Calu3 (cell line): ENCODE results near the gene RIT1. TPM values are rescaled to one million over a fixed set of nuclear protein-coding genes. Genes with fewer than 3 reads are reported as not detected.

Experiments
- BruUV-seq: library from RNA; stranded (reverse); fragments of 400-500 nt; replicated peaks from 2 replicates; lab custom pipeline; 2021; lab: Mats Ljungman, UMichigan
- CTCF ChIA-PET: fragments of 300-600 bp; sonication (Branson Sonifier 250); formaldehyde crosslinking; loops from one replicate; lab custom pipeline; 2022; ENCODE audit warnings: antibody characterized with exemption; lab: Charles Lee
- DNase-seq: peaks from one replicate; pipeline ENCODE4 v3.0.0; 2022
- H3K27ac Mint-ChIP-seq: one replicate; pipeline ENCODE4 v1.8.0; 2022; ENCODE audit warnings: mixed read lengths; ENCODE audit not compliant: unreplicated experiment
- H3K27me3 Mint-ChIP-seq: one replicate; pipeline ENCODE4 v1.8.0; 2022; ENCODE audit warnings: mixed read lengths; ENCODE audit not compliant: unreplicated experiment
- H3K36me3 Mint-ChIP-seq: one replicate; pipeline ENCODE4 v1.8.0; 2022; ENCODE audit warnings: mild to moderate bottlenecking, moderate library complexity, mixed read lengths; ENCODE audit not compliant: insufficient read depth, unreplicated experiment
- H3K4me1 Mint-ChIP-seq: one replicate; pipeline ENCODE4 v1.8.0; 2022; ENCODE audit warnings: mild to moderate bottlenecking, low read depth, mixed read lengths; ENCODE audit not compliant: unreplicated experiment
- H3K4me3 Mint-ChIP-seq: one replicate; pipeline ENCODE4 v1.8.0; 2022; ENCODE audit warnings: mild to moderate bottlenecking, low read depth, moderate library complexity, mixed read lengths; ENCODE audit not compliant: unreplicated experiment
- H3K9me3 Mint-ChIP-seq: one replicate; pipeline ENCODE4 v1.8.0; 2022; ENCODE audit warnings: low read depth, mixed read lengths; ENCODE audit not compliant: unreplicated experiment
- CTCF ChIP-seq: fragments of 200-600 bp; IDR thresholded peaks from one replicate; pipeline ENCODE4 v1.8.0; 2022; ENCODE audit warnings: antibody characterized with exemption; ENCODE audit not compliant: unreplicated experiment
- intact Hi-C: fragments of 100-400 bp; cut with micrococcal nuclease; formaldehyde crosslinking; loops from one replicate; pipeline ENCODE4 v1.10.0; 2022; ENCODE audit not compliant: unreplicated experiment
- total RNA-seq: library from RNA; stranded (reverse); gene quantifications from 2 replicates; pipeline ENCODE4 v1.2.3, GENCODE V29; 2022

The RIT1 gene
- total RNA-seq, 1 experiment from 2014 or later = 34.4 TPM

GRCh38 chr1:155864393-155864792, 46.8 kb downstream of the RIT1 start:
- BruUV-seq = no TSS peak
- no peak overlapping the region for H3K4me3 Mint-ChIP-seq
- H3K36me3 Mint-ChIP-seq = peaks cover 4% of the 10 kb centered on the region
- H3K27ac Mint-ChIP-seq = no peak overlapping the region
- H3K9me3 Mint-ChIP-seq = no peaks in the 10 kb centered on the region
- no peaks in the 10 kb centered on the region for H3K4me1 Mint-ChIP-seq
- TF ChIP-seq CTCF = no peak
- intact Hi-C loops = no loop called here
- DNase-seq = no peak
- H3K27me3 Mint-ChIP-seq = peaks cover 57% of the 10 kb centered on the region
- CTCF ChIA-PET = no interaction called here

GRCh38 chr1:155861896-155862295, 49.3 kb downstream of the RIT1 start:
- no peaks in the 10 kb centered on the region for H3K4me1 Mint-ChIP-seq
- BruUV-seq = no TSS peak
- CTCF ChIA-PET = interaction anchor here (0.6 kb wide), 1 partner anchor 27 kb away, joined by 3 read pairs; no protein-coding TSS in a partner anchor
- intact Hi-C loops = no loop called here
- no peak overlapping the region for H3K4me3 Mint-ChIP-seq
- no peak overlapping the region for H3K27ac Mint-ChIP-seq
- no peak for TF ChIP-seq CTCF
- DNase-seq = no peak
- no peaks in the 10 kb centered on the region for H3K9me3 Mint-ChIP-seq
- H3K36me3 Mint-ChIP-seq = peaks cover 23% of the 10 kb centered on the region
- H3K27me3 Mint-ChIP-seq = peaks cover 41% of the 10 kb centered on the region

- H3K9me3 Mint-ChIP-seq = no peaks in the 10 kb centered on the region
- TF ChIP-seq CTCF = no peak
- H3K4me1 Mint-ChIP-seq = no peaks in the 10 kb centered on the region
- peaks cover 40% of the 10 kb centered on the region for H3K27me3 Mint-ChIP-seq
- peaks cover 30% of the 10 kb centered on the region for H3K36me3 Mint-ChIP-seq
- DNase-seq = no peak
- H3K27ac Mint-ChIP-seq = no peak overlapping the region
- H3K4me3 Mint-ChIP-seq = no peak overlapping the region
- BruUV-seq = no TSS peak
- CTCF ChIA-PET = interaction anchor here (0.6 kb wide), 1 partner anchor 28 kb away, joined by 8 read pairs; no protein-coding TSS in a partner anchor
- intact Hi-C loops = no loop called here
Measured at GRCh38 chr1:155860970-155861510, 50.1 kb downstream of the RIT1 start.

DNA sequence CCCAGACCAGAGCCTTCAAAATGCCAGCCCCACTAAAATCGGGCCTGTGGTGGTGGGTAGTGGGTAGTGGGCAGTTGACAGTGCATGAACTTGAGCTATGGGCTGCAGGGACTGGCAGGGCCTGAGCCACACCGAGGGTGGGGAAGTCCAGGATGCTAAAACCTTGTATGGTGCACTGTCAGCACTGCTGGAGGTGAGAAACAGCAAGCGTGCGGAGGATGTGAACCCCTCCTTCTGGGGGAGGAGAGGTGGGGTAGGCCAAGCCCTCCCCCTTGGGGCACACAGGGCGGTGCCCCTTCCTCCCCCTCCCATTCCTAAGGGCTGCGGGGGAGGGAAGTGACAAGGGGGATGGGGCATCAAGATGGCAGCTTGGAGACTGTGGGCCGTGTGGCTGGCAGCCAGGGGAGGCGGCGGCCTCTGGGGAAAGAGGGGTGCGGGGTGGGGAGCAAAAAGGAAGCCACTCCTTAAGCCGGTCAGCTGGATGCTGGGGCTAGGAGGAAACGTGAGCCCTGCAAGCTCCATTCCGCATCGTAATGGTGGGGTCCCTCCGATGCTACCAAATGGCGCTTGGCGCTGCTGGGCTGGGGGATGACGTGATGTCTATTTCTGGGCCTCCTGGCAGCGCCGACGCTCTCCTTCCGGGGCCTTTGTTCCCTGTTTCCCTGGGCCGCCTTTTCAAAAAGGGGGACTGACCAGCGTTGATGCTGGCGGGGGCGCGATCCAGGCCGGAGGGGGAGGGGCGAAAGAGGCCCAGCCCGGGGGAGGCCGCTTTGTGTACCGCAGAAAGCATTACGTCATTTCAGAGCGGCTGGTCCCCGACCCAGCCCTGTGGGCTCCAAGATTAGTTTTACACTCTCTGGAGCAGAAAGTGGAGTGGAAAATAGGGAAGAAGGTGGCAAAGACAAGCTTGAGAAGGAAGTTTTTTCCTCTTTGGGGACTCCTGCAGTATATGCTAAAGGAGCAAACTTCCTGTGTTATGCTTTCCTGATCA, 51.0 kb downstream of the RIT1 start:
- no peak overlapping the region for H3K27ac Mint-ChIP-seq
- TF ChIP-seq CTCF = no peak
- H3K27me3 Mint-ChIP-seq = peaks cover 40% of the 10 kb centered on the region
- no peak for DNase-seq
- peak overlapping the region; percentile 68 for H3K4me3 Mint-ChIP-seq
- intact Hi-C loops = loop anchor here (5.0 kb wide), 2 partner anchors 32 to 52 kb away; partner anchors contain the start of gene RIT1
- no peaks in the 10 kb centered on the region for H3K9me3 Mint-ChIP-seq
- H3K36me3 Mint-ChIP-seq = peaks cover 30% of the 10 kb centered on the region
- peaks cover 4% of the 10 kb centered on the region for H3K4me1 Mint-ChIP-seq
- BruUV-seq = no TSS peak
- CTCF ChIA-PET = interaction anchor here (0.6 to 1.2 kb wide), 4 partner anchors 11 to 73 kb away, joined by 3 to 8 read pairs (median 4); no protein-coding TSS in a partner anchor
